CD8-positive, alpha-beta memory T cell (primary cell): Measurements from ENCODE around the gene TRIM62. TPM values are rescaled to one million over a fixed set of nuclear protein-coding genes. Genes with fewer than 3 reads are reported as not detected.
A peak's percentile ranks its signal among the peaks of the same experiment; 100 is the strongest.

Experiments used
- CTCF ChIA-PET: fragments of 350-600 bp; sonication (Branson Sonifier 250); formaldehyde crosslinking; loops from one replicate; lab custom pipeline; 2021; ENCODE audit warnings: antibody characterized with exemption; lab: Charles Lee
- POLR2A ChIA-PET: fragments of 350-600 bp; sonication (Branson Sonifier 250); formaldehyde crosslinking; loops from one replicate; lab custom pipeline; 2021; ENCODE audit warnings: antibody characterized with exemption; lab: Charles Lee
- DNase-seq, 5 donors: peaks; one replicate each; pipeline versions ENCODE4 v3.0.0 to v3.0.0-alpha.2; 2020 to 2022; ENCODE audit warnings: mixed read lengths in 1 of 5
- H3K27ac ChIP-seq: one replicate; pipeline ENCODE4 v1.7.0; 2013; ENCODE audit warnings: low read depth, mild to moderate bottlenecking, low read length, moderate library complexity
- H3K27me3 ChIP-seq: 2 replicates; pipeline ENCODE4 v1.7.0; 2013; ENCODE audit warnings: low read length, mild to moderate bottlenecking; ENCODE audit not compliant: insufficient read depth, poor library complexity, severe bottlenecking
- H3K36me3 ChIP-seq: 2 replicates; pipeline ENCODE4 v1.7.0; 2013; ENCODE audit warnings: mild to moderate bottlenecking, low read length, moderate library complexity; ENCODE audit not compliant: insufficient read depth
- H3K4me1 ChIP-seq: 2 replicates; pipeline ENCODE4 v1.7.0; 2013; ENCODE audit warnings: mild to moderate bottlenecking, low read length, moderate library complexity; ENCODE audit not compliant: insufficient read depth
- H3K4me3 ChIP-seq: 2 replicates; pipeline ENCODE4 v1.7.0; 2013; ENCODE audit warnings: mild to moderate bottlenecking, low read length
- H3K9me3 ChIP-seq: 2 replicates; pipeline ENCODE4 v1.7.0; 2013; ENCODE audit warnings: mild to moderate bottlenecking, low read length
- H3K27ac Mint-ChIP-seq, 8 donors: one replicate each; pipeline ENCODE4 v1.8.0; 2020 to 2021; ENCODE audit warnings: mixed read lengths in 8 of 8, mild to moderate bottlenecking in 6 of 8, inconsistent platforms in 3 of 8, moderate library complexity in 3 of 8
- H3K27me3 Mint-ChIP-seq, 2 donors: one replicate each; pipeline ENCODE4 v1.8.0; 2020 to 2021; ENCODE audit warnings: mixed read lengths in 2 of 2, mild to moderate bottlenecking in 1 of 2, moderate library complexity in 1 of 2
- H3K36me3 Mint-ChIP-seq, 3 donors: one replicate each; pipeline ENCODE4 v1.8.0; 2020 to 2021; ENCODE audit warnings: mixed read lengths in 3 of 3, inconsistent platforms in 1 of 3, mild to moderate bottlenecking in 1 of 3
- H3K4me1 Mint-ChIP-seq, 3 donors: one replicate each; pipeline ENCODE4 v1.8.0; 2020 to 2021; ENCODE audit warnings: mixed read lengths in 3 of 3, inconsistent platforms in 1 of 3, mild to moderate bottlenecking in 1 of 3
- H3K4me3 Mint-ChIP-seq, 7 donors: one replicate each; pipeline ENCODE4 v1.8.0; 2020 to 2021; ENCODE audit warnings: mixed read lengths in 7 of 7, mild to moderate bottlenecking in 6 of 7, moderate library complexity in 4 of 7, inconsistent platforms in 2 of 7
- H3K9me3 Mint-ChIP-seq, 5 donors: one replicate each; pipeline ENCODE4 v1.8.0; 2020 to 2022; ENCODE audit warnings: mixed read lengths in 5 of 5, mild to moderate bottlenecking in 3 of 5, moderate library complexity in 2 of 5, inconsistent platforms in 1 of 5
- polyA plus RNA-seq: library from polyadenylated mRNA; unstranded; fragments of 300-500 nt; fragmentation: Illumina TruSeq; gene quantifications from one replicate; pipeline ENCODE4 v1.2.3, GENCODE V29; 2021
- total RNA-seq, 2 experiments: library from RNA; stranded (reverse); gene quantifications; one replicate each; pipeline ENCODE4 v1.2.3, GENCODE V29; 2021

Gene TRIM62
- total and polyA plus RNA-seq, 3 experiments from 2014 or later, result 5.0 to 7.0 (median 5.5) TPM

DNA sequence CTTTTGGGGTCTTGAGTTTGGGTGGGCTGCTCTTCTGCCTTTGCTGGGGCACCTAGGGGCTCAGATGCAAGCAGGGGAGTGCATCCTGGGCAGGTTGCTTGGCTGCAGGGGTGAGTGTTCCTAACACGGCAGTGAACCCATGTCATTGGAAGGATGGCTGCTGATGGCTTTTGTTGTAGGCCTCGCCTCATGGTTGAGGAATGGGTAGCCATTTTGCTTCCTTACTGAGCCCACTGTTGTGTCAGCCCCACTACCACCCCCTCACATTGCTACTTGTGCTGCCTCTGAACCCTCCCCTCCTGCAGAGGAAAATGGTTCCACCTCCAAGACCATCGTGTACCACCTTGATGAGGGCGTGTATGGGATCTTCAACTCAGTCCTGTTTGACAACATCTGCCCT lies 84.1 kb downstream of the TRIM62 start:
- Histone ChIP-seq H3K4me1 (peaks cover 48% of the 10 kb centered on the region), H3K27ac (no peak overlapping the region), H3K4me3 (peak overlapping the region; percentile 10), H3K27me3 (no peaks in the 10 kb centered on the region), H3K9me3 (no peaks in the 10 kb centered on the region), H3K36me3 (no peaks in the 10 kb centered on the region)
- Mint-ChIP-seq H3K4me1 (peaks cover 52 to 74% (median 71%) of the 10 kb centered on the region in 3 donors), H3K9me3 (no peaks in the 10 kb centered on the region), H3K36me3 (peaks cover 0 to 4% (median 3%) of the 10 kb centered on the region in 3 donors), H3K4me3 (peak overlapping the region in 3 of 7 donors; percentile 6 to 73 (median 23)), H3K27me3 (no peaks in the 10 kb centered on the region), H3K27ac (peak overlapping the region; percentile 34 to 100 (median 94))
- POLR2A ChIA-PET, result no interaction called here
- no peak for DNase-seq
- CTCF ChIA-PET, result interaction anchor here (1.1 to 2.0 kb wide), 2 partner anchors 17 to 29 kb away, joined by 3 to 17 read pairs; partner anchors contain the start of gene AZIN2

DNA sequence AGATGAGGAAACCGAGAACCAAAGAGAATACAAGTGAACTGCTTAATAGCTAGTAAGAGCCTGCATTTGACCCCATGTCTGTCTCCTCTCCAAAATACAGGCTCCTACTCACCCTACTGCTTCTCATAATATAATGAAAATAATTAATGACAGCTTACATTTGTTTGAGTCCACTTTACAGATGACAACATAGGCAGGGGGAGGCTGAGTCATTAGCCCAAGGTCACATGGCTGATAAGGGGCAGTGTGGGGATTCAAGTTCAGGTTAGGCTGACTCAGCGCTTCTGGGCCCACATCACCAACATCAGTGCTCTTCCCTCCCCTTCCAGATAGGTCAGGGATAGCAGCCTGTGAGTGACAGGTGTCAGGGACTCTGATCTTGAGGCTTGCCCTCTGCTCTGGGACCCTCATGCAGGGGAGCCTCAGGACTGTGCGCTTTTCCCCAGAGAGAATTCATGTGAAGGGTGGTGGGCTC lies 84.7 kb downstream of the TRIM62 start:
- Histone ChIP-seq H3K4me3 (no peak overlapping the region), H3K36me3 (no peaks in the 10 kb centered on the region), H3K4me1 (peaks cover 48% of the 10 kb centered on the region), H3K27me3 (no peaks in the 10 kb centered on the region), H3K9me3 (no peaks in the 10 kb centered on the region), H3K27ac (no peak overlapping the region)
- peaks cover 47 to 68% (median 65%) of the 10 kb centered on the region in 3 donors for H3K4me1 Mint-ChIP-seq
- H3K4me3 Mint-ChIP-seq, result no peak overlapping the region
- H3K27ac Mint-ChIP-seq, result peak overlapping the region in 3 of 8 donors; percentile 34 to 61 (median 54)
- POLR2A ChIA-PET, result no interaction called here
- no peaks in the 10 kb centered on the region for H3K27me3 Mint-ChIP-seq
- no peak for DNase-seq
- no peaks in the 10 kb centered on the region for H3K9me3 Mint-ChIP-seq
- no peaks in the 10 kb centered on the region for H3K36me3 Mint-ChIP-seq
- CTCF ChIA-PET, result interaction anchor here (1.3 to 5.4 kb wide), 4 partner anchors 12 to 84 kb away, joined by 3 to 33 read pairs (median 13); partner anchors contain the start of genes AZIN2 and TRIM62

DNA sequence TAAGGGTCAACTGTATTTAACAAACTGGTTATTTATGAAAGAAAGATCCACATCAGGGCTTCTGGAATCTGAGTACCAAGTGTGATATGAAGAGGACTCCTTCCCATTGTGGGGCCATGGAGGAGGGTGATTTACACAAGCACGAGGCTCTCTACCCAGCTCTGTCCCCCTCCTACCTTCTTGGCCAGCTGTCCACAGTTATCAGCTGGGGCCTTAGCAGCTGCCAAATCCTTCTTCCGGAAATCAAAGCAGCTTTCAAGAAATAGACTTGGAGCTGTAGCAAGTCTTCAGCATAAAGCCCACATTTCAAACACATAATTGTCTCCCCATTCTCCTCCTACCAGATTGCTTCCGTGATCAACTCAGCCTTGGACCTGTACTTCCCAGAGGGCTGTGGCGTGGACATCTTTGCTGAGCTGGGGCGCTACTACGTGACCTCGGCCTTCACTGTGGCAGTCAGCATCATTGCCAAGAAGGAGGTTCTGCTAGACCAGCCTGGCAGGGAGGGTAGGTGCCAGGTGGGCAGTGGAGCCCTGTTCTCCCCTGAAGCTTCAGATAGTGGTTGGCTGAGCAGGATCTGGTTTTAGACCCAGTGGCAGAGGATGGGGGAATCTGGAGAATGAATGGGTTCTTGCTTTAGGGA lies 85.4 kb downstream of the TRIM62 start:
- Mint-ChIP-seq H3K4me3 (peak overlapping the region in 2 of 7 donors; percentile 8 to 20), H3K4me1 (peaks cover 47 to 67% (median 58%) of the 10 kb centered on the region in 3 donors), H3K36me3 (no peaks in the 10 kb centered on the region), H3K27me3 (no peaks in the 10 kb centered on the region), H3K9me3 (no peaks in the 10 kb centered on the region), H3K27ac (peak overlapping the region in 7 of 8 donors; percentile 17 to 94 (median 51))
- no peak overlapping the region for H3K4me3 ChIP-seq
- ChIA-PET POLR2A (no interaction called here), CTCF (interaction anchor here (1.3 to 5.4 kb wide), 5 partner anchors 8 to 85 kb away, joined by 3 to 33 read pairs (median 5); partner anchors contain the start of genes AZIN2 and TRIM62)
- H3K27ac ChIP-seq, result no peak overlapping the region
- no peaks in the 10 kb centered on the region for H3K36me3 ChIP-seq
- H3K9me3 ChIP-seq, result no peaks in the 10 kb centered on the region
- no peak for DNase-seq
- no peaks in the 10 kb centered on the region for H3K27me3 ChIP-seq
- peaks cover 48% of the 10 kb centered on the region for H3K4me1 ChIP-seq

Other genes starting within 250 kb of the TRIM62 start
- gene RNF19B, start 217.2 kb downstream of the TRIM62 start, total RNA-seq, result 10 to 100 TPM; 39.6 to 39.9 TPM
- 4.3 TPM for gene RNF19B, start 217.2 kb downstream of the TRIM62 start, polyA plus RNA-seq
- gene AK2, start 145.2 kb downstream of the TRIM62 start, total RNA-seq, result 100 to 1,000 TPM; 288 to 305 TPM
- gene AK2, start 145.2 kb downstream of the TRIM62 start, polyA plus RNA-seq, result 110 TPM
- 1 to 10 TPM; 2.1 to 2.5 TPM for gene AZIN2, start 100.9 kb downstream of the TRIM62 start, total RNA-seq
- gene AZIN2, start 100.9 kb downstream of the TRIM62 start, polyA plus RNA-seq, result 4.9 TPM
- gene ZNF362, start 74.4 kb upstream of the TRIM62 start, total RNA-seq, result 1 to 10 TPM; 8.5 to 9.9 TPM
- gene ZNF362, start 74.4 kb upstream of the TRIM62 start, polyA plus RNA-seq, result 26.4 TPM
- gene A3GALT2, start 139.1 kb upstream of the TRIM62 start, total RNA-seq, result not detected
- gene A3GALT2, start 139.1 kb upstream of the TRIM62 start, polyA plus RNA-seq, result not detected
- gene PHC2, start 249.1 kb upstream of the TRIM62 start, total RNA-seq, result 10 to 100 TPM; 25.5 to 25.8 TPM
- gene PHC2, start 249.1 kb upstream of the TRIM62 start, polyA plus RNA-seq, result 34.2 TPM